SU-DHL-6 (cell line): ENCODE results near the gene ATXN2L.

Source experiments
- EZH2phosphoT487 ChIP-seq: fragments of 200-600 bp; sonication (generic), shearing (Covaris generic); conservative IDR thresholded peaks from 2 replicates; pipeline ENCODE4 v1.6.1; 2018; ENCODE audit warnings: mild to moderate bottlenecking, antibody characterized with exemption, low read length, moderate library complexity, mixed read lengths
- TF ChIP-seq, protein P1 (sequence below): fragments of 200-600 bp; sonication (generic); IDR thresholded peaks from one replicate; pipeline ENCODE4 v1.5.1; 2017; ENCODE audit warnings: antibody characterized with exemption, mild to moderate bottlenecking, low read length, moderate library complexity; ENCODE audit not compliant: insufficient read depth, poor library complexity, severe bottlenecking

DNA sequence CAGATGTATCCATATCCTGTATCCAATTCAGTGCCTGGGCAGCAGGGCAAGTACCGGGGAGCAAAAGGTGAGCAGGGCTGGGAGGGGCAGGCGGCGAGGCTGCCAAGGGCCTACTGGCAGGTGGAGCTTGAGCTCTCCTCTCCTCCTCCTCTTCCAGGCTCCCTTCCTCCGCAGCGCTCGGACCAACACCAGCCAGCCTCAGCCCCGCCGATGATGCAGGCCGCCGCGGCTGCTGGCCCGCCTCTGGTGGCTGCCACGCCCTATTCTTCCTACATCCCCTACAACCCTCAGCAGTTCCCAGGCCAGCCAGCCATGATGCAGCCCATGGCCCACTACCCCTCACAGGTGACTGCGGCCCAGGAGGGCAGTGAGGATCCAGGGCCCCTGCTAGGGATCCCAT, 11.6 kb downstream of the ATXN2L start:
- TF ChIP-seq, protein P1, sequence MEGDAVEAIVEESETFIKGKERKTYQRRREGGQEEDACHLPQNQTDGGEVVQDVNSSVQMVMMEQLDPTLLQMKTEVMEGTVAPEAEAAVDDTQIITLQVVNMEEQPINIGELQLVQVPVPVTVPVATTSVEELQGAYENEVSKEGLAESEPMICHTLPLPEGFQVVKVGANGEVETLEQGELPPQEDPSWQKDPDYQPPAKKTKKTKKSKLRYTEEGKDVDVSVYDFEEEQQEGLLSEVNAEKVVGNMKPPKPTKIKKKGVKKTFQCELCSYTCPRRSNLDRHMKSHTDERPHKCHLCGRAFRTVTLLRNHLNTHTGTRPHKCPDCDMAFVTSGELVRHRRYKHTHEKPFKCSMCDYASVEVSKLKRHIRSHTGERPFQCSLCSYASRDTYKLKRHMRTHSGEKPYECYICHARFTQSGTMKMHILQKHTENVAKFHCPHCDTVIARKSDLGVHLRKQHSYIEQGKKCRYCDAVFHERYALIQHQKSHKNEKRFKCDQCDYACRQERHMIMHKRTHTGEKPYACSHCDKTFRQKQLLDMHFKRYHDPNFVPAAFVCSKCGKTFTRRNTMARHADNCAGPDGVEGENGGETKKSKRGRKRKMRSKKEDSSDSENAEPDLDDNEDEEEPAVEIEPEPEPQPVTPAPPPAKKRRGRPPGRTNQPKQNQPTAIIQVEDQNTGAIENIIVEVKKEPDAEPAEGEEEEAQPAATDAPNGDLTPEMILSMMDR, result no peak
- TF ChIP-seq EZH2phosphoT487, result no peak
